G401 (cell line): ENCODE data around the gene SP2. TPM values are rescaled to one million over a fixed set of nuclear protein-coding genes. Genes with fewer than 3 reads are reported as not detected.

Experiments
- DNase-seq: peaks from one replicate; pipeline ENCODE4 v3.0.0-alpha.2; 2015; ENCODE audit warnings: low spot score
- in situ Hi-C: cut with HindIII; loops from 2 replicates; pipeline ENCODE4 v1.10.0; 2016; ENCODE audit warnings: low sequenced_read_pairs, mixed read lengths
- total RNA-seq: library from RNA; depleted of rRNA; stranded (reverse); fragments of >200 nt; shearing (Covaris generic); gene quantifications from 2 replicates; pipeline ENCODE4 v1.2.3, GENCODE V29; 2014

SP2 gene
- total RNA-seq, 1 experiment from 2014 or later: 0.71 TPM

DNA sequence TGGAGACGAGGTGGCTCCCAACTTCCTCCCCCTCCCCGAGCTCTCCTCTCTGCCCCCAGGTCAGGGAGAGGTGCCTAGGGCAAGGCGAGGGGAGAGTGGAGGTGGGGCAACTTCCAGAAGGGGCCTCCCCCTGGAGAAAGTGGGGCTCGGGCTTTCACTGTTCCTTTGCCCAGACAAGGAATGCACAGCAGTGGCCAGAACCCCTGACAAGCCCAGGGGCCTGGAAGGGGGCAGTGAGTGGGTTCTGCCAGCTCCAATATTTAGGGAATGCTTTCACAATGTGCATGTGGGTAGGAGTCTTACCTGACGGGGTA is 11.7 kb upstream of the SP2 start:
- DNase-seq: no peak
- in situ Hi-C loops: no loop called here

DNA sequence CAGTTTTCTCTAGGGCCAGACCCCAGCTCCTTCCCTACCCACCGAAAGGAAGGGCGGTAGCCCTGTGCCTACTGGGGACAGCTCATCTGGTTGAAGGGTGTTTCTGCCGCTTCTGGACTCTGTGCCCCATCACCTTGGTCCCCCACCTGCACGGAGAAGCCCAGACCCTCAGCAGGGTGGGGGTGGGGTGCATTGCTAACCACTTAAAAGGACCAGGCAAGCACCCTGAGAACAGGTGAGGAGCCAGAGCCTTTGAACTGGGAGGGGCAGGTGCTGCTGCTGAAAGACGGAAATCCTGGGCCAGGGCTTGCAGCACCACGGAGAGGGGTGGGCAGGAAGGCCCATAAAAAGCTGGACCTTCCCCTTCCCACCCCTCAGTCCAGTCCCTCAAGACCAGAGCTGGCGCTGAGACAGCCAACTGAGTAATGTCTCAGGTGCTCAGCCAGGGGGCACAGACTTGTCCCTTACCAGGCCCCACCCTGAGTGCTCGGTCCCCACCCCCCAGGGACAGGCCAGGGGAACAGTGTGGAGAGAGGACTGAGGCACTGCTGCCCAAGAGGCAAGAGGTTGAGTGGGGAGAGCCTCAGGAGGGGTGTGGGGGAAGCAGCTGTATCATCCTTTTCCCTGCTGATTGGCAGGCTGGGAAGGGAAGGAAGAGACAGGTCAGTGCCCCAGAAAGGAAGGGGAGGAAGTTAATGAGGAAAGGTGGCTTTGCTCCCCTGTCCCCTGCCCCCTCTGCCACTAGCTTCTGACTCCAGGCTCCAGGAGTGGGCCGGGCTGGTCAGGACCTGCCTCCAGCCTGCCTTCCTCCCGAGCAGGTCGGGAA is 10.9 kb upstream of the SP2 start:
- in situ Hi-C loops: no loop called here
- no peak for DNase-seq

DNA sequence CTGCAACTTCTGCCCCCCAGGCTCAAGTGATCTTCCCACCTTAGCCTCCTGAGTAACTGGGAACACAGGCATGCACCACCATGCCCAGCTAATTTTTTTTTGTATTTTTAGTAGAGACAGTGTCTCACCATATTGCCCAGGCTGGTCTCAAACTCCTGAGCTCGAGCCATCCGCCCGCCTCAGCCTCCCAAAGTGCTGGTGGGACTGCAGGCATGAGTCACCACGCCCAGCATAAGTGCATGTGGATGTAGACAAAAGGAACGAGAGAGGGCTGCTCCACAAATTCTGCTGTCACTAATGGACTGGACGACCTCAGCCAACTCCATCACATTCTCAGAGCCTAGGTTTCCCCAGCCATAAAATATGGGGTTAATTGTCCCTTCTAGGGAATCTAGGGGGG is 7.7 kb upstream of the SP2 start:
- no peak for DNase-seq
- in situ Hi-C loops: no loop called here

DNA sequence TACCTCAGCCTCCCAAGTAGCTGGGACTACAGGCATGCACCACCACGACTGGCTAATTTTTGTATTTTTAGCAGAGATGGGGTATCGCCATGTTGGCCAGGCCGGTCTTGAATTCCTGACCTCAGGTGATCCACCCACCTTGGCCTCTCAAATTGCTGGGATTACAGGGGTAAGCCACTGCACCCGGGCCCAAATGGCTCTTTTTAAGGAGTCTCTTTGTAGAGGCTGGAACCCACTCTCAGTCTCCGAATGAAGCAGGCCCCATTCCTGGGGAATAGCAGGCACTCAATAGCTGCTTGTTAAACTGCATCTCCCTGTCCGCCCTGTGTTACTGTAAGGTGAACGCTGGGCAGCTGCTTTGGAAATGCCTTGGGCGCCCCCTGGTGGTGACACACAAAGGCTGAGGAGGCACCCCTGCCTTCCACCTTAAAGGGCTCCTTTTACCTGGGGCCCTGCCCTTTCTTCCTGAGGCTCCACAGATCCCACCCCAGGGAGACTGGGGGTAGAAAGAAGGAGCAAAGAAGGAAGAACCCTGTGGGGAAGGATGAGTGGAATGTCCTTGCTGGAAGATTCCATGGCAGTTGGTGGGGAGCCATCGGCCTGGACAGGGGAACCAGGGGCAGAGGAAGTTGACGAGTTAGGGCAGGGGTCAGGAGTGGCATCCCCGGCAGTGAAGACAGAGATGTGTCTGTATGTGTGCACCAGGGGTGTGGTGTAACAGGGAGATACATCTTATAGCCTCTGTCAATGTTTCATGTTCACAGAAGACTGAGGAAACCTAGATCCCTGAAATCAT is 6.1 kb upstream of the SP2 start:
- in situ Hi-C loops: no loop called here

DNA sequence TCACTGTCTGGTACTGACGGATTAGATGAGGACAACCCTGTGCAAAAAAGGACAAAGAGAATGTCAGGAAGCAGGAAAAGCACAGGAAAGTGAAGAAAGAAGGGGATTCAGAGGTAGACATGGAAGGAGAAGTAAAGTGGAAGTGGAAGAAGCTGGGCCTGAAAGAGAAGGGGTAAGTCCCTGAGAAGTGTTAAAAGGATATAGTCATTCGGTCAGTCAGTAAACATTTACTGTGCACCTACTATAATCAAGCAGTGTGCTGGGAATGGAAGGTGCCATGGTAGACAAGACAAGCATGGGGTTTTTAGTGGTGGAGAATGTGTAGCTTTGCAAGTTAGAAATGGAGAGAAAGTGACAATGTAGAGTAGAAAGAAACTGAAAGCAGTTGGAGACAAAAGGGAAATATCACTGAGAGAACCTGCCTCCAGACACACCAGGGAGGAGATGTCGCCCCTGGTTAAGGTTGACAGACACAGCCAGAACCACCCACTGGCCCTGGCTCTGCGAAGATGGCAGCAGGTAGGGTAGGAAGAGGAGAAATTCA is 4.4 kb upstream of the SP2 start:
- no peak for DNase-seq
- in situ Hi-C loops: no loop called here

More for the DNA sequence above, 6.1 kb upstream of the SP2 start:
- peak; percentile 89 for DNase-seq

DNA sequence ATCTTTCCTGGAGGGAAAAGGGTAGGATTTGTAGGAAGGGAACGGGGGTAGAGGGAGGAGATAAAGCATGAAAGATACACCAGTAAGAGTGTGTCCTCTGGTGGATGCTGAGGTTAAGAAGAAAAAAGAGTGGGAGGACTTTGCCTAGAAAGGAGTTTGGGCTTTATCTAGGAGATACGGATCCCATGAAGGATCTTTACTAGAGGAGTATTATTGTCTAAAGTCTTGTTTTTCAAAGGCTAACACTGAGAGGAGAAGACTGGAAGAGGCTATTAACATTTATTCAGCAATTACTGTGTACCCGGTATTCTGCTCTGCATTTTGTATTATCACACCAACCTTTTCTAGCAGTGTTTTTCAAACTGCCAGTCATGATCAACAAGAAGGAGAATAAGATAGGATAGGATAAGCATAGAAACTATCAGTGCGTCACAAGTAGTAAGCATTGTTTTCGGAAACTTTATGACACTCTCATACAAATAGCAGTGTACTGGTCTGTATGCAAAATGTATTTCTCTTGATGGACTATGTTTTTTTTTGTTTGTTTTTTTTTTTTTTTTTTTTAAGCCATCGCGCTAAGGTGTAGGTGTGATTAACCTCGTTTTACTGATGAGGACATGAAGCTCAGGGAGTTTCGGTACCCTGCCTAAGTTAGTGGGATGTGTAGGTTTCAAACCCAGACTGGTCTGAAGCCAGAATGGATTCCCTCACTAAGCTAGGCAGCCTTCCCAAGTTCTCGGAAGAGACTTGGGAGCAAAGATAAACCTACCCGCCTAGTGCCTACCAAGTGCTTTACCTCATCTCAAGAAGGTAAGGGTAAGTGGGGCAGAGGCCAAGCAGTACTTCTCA is 1.3 kb upstream of the SP2 start:
- DNase-seq: peak; percentile 47
- in situ Hi-C loops: no loop called here

DNA sequence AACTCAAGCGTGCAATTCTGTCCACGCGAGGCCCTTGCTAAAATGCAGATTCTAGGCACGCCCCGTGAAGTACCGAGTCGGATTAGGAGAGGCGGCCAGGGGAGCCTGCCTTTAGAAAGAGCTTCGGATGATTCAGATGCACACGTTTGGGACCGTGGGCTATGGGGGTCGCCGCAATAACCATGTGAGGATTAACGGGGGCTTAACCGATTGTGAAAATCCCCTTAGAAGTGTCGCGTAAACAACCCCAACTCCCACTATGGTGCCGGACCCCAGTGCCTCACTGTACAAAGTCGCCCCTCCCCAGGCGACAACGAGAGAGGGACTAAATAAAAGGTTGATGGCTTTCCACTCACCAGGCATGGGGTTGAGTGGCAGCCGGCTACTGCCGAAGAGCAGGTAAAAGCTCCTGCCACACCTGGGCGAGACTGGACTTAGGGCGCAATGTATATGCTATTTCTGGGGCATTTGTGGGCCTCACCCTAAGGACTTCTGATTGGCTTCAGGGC is 635 bp upstream of the SP2 start:
- no peak for DNase-seq
- in situ Hi-C loops: no loop called here

DNA sequence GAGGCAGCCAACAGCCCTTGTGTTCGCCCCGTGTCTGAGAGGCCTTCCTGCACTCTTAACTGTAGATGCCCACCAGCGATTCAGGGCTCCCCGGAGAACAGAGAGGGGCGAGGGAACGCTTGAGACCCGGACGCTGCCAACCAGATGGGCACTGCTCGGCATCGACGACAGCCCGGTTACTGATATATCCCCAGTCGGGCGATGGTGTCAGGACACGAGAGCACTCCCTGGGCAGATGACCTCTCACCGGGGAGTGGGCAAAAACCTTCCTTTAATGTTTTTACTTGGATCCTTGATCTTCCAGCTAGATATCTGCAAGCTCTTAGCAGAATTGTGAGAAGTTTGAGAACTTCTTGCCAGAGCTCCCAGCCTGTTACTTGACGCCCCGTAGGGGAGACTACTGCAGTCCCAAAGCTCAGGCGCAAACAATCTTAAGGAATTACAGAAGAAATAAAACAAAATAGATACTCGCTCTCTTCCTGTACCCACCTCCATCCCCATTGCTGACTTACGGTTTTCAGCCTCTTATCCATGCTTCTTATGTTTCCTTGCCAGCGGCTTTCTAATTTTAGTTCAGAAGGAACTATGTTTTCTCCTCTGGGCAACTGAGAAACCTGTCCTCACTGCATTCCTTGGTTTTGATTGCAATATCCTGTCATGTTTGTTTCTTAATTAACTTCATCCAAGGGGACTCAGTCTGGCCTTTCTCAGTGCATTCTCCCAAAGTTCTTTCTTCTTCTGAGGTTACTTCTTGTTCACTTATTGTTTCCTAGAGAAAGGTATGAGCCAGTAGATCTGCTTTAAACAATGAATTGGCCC is 845 bp downstream of the SP2 start:
- in situ Hi-C loops: no loop called here
- DNase-seq: peak; percentile 22

DNA sequence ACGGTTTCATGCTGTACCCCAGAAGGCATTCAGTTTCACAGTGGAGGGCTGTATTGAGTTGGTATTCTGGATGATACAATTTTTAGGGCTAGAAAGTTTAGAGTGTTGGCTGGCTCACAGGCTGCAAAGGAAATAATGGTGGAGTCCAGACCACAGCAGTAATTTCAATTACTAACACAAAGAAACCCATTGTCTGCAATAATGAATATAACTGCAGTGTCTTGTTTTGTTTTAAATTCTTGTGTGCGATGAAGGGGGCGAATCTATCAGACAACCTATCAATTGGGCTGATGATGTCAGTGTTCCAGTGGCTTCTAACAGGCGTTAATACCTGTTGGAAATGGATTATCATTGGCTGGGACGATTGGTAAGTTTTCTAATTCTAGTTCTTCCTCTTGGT is 1.5 kb downstream of the SP2 start:
- in situ Hi-C loops: no loop called here
- no peak for DNase-seq

DNA sequence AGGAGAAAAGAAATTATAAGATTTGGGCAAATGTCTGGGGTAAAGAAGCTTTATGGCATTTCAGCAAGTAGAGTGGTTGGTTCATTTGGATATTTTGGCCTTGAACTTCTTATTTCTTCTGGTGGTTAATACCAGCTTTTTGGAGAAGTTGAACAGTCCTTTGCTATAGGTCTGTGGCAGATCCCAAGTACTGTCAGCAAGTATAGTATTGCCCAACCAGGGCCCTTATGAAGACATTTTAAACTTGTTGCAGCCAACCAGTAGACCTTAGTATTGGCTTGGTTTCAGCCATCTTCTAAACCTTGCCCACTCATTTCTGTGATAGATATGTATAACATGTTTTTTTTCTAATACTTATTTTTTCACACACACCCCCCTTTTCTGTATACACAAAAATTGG is 2.2 kb downstream of the SP2 start:
- in situ Hi-C loops: no loop called here
- no peak for DNase-seq

DNA sequence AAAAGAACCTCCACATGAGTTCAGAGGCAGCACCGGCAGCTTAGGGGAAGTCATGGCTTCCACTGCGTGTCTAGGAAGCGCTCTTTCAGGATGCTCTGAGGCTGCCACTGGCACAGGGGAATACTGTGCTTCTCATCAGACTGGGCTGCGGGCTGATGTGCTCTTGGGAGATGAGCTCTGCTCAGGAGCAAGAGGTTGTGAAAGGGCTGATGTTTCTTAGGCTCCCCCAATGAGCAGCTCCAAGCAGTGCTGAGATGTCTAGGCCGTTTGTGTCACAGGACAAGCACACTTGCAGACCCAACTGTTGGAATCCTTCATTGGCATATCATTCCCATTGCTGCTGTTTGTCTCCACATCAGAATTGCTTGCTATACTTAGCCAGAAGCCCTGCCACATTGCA is 3.6 kb downstream of the SP2 start:
- in situ Hi-C loops: no loop called here
- no peak for DNase-seq

DNA sequence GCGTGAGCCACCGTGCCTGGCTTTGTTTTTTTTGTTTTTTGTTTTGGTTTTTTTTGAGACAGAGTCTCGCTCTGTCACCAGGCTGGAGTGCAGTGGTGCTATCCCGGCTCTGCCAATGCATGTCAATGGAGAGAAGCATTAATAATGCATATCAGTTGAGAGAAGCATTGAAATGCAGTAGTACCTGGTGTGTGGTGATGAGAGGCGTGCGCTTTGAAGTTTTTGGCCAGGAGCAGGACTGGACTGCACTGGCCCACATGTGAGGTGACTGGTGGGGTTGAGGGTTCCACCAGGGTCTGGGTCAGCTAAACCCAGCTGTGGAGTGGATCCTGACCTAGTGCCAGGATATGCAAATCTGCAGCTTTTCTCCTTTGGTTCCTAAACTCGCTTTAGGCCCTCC is 5.4 kb downstream of the SP2 start:
- in situ Hi-C loops: no loop called here
- DNase-seq: no peak

DNA sequence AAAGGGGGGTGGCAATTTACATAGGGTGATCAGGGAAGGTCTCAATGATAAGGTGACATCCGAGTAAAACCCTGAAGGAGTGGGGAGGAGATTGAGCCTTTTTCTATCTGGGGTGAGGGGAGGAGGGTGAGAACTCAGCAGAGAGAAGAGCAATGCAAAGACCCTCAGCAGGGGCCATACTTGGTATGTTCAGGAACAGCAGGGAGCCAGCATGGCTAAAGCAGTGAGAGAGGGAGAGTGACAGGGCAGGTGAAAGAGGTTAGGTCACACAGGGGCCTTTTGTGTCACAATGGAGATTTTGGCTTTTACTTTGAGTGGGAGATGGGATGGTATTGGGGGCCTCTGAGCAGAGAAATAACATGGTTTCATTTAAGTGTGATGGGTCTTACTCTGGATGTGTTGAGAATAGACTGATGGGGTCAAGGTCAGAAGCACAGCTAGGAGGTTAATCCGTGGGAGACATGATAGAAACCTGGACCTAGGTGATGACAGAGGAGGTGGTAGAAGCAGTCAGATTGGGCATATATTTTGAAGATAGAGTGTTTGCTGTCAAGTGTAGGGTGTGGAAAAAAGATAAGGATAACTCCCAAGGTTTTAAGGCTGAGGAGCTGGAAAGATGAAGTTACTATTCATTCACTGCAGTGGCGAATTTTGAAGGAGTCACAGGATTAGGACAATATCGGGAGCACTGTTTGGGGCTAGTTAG is 6.2 kb downstream of the SP2 start:
- in situ Hi-C loops: no loop called here
- DNase-seq: no peak

DNA sequence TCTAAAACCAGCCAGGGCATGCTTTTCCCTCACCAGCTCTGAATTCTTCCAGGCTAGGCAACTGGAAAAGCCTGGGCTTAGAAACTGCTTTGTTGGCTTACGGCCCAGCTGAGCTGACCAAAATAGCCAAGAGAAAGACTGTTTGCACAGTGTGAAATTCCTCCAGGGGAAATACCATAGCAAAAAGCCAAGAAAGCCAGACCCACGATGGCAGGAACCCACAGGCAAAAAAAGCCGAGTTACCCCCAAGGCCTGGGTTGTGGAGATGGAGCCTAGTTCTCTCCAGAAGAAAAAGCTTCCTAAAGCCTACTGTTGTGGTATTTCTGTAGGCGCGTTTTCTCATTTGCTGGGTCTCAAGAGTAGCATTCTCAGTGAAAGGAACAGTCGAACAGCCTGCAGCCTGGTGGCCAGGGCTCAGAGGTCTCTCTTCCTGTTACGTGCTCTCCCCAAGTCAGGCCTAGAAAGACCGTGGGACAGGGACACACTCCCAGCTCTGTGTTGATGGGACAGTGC is 9.2 kb downstream of the SP2 start:
- in situ Hi-C loops: no loop called here
- peak; percentile 98 for DNase-seq

DNA sequence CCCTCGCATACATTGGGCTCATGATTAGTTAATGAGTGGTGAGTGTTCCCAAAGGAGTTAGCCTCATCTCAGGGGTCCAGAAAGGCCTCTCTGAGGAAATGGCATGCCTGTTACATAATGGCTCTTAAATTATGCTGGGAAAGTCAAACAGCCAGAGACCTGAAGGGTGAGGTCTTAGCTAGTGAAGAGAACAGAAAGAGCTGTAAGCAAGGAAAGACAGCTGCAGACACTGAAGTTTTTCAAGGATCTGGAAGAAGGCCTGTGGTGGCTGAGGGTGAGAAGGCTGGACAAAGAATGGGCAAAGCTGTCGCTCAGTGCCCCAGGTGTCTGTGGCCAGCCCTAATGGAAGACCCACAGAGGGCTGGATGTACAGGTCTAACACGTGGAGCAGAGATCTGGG is 10.4 kb downstream of the SP2 start:
- DNase-seq: no peak
- in situ Hi-C loops: no loop called here

DNA sequence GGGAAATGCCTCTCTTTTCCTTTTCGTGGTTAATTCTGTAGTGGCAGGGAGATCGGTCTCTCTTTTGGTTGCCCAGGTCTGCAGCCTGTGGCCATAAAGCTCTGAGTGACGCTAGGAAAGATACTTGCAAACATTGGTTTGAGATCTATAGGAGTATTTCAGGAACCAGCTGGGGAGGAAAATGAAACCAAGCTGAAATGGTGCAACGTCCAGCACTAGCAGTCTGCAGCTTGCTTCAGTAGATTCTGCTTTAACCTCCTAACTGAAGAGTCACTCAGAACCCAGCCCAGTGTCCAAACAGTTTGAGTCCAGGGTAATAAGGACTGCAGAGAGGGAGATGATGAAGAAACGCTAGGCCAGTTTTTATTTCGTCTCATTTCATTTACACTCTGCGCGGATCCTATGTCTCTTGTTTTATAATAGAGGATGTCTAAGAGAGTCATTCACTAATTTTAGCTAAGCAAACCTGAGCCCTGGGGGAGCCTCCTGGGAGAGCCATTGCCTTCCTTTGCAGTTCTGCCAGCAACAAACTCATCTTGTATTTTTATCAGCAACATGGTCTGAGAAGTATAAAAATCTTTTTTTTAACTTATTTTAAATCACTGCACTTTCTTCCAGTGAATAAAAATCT is 12.0 kb downstream of the SP2 start:
- in situ Hi-C loops: no loop called here
- DNase-seq: peak; percentile 35

DNA sequence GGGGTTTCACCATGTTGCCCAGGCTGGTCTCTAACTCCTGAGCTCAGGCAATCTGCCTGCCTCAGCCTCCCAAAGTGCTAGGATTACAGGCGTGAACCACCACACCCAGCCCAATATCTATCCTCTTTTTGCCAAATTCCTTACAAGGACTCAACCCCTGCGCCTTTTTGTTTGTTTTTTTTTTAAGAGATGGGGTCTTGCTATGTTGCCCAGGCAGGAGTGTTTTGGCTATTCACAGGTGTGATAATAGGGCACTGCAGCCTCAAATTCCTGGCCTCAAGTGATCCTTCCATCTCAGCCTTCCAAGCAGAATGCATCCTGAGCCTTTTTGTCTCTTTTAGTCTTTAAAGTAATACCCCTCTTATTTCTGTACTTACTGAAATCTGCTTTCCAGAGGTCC is 17.0 kb downstream of the SP2 start:
- in situ Hi-C loops: no loop called here
- no peak for DNase-seq
